Measurements from ENCODE around the gene RPL35. TPM values are rescaled to one million over a fixed set of nuclear protein-coding genes. Genes with fewer than 3 reads are reported as not detected.
A peak's percentile ranks its signal among the peaks of the same experiment; 100 is the strongest.

The RPL35 gene
- total RNA-seq, 2 donors from 2014 or later, result 890 to 1,374 TPM

GRCh38 chr9:124859803-124860581 is 1.8 kb downstream of the RPL35 start:
- intact Hi-C loops (cut with DNase I), result loop anchor here (2.0 kb wide), 1 partner anchor 283 kb away; the partner anchor contains the start of gene SCAI
- Histone ChIP-seq H3K27me3 (no peaks in the 10 kb centered on the region), H3K27ac (no peak overlapping the region), H3K9me3 (no peaks in the 10 kb centered on the region), H3K4me1 (peaks cover 18% of the 10 kb centered on the region), H3K9ac (ENCODE audit: low read depth in 2 of 2, low read length in 2 of 2) (peak overlapping the region; percentile 80 to 87), H3K4me3 (peak overlapping the region; percentile 77), H3K36me3 (peaks cover 20% of the 10 kb centered on the region)
- DNase-seq, result no peak
- TF ChIP-seq, protein P1, sequence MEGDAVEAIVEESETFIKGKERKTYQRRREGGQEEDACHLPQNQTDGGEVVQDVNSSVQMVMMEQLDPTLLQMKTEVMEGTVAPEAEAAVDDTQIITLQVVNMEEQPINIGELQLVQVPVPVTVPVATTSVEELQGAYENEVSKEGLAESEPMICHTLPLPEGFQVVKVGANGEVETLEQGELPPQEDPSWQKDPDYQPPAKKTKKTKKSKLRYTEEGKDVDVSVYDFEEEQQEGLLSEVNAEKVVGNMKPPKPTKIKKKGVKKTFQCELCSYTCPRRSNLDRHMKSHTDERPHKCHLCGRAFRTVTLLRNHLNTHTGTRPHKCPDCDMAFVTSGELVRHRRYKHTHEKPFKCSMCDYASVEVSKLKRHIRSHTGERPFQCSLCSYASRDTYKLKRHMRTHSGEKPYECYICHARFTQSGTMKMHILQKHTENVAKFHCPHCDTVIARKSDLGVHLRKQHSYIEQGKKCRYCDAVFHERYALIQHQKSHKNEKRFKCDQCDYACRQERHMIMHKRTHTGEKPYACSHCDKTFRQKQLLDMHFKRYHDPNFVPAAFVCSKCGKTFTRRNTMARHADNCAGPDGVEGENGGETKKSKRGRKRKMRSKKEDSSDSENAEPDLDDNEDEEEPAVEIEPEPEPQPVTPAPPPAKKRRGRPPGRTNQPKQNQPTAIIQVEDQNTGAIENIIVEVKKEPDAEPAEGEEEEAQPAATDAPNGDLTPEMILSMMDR (IDR thresholded peaks at IDR 0.05), result no peak

GRCh38 chr9:124858330-124859046 is 3.3 kb downstream of the RPL35 start:
- H3K9me3 ChIP-seq, result no peaks in the 10 kb centered on the region
- H3K4me1 ChIP-seq, result peaks cover 18% of the 10 kb centered on the region
- intact Hi-C loops (cut with DNase I), result no loop called here
- H3K4me3 ChIP-seq, result no peak overlapping the region
- no peak for DNase-seq
- TF ChIP-seq, protein P1 (IDR thresholded peaks at IDR 0.05), result no peak
- peaks cover 20% of the 10 kb centered on the region for H3K36me3 ChIP-seq
- H3K27ac ChIP-seq, result no peak overlapping the region
- H3K27me3 ChIP-seq, result no peaks in the 10 kb centered on the region
- H3K9ac ChIP-seq (ENCODE audit: low read depth in 2 of 2, low read length in 2 of 2), result no peak overlapping the region

DNA sequence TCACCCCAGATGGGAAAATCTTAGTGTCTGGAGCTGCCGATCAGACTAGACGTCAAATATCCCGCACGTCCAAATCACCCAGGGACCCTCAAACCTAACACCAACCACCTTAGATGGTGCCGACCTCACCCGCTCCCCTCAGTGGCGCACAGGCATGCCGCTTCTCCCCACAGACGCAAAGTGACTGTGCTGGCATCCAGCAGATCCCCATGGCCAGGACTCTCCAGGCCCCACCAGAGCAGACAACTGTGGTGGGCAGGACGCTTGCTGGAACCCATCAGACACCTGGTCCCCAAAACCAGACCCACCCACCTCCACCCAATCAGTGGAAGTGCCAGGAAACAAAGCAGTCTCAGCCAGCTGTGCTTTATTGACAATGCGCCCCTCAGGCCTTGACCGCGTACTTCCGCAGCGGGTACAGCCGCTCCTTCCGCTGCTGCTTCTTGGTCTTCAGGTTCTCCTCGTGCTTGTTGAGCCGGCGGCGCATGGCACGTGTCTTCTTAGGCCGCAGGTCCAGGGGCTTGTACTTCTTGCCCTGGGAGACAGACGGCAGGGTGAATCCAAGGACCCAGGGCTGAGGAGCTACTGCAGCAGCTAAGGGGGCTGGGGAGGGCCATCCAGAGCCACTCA is 4.1 kb downstream of the RPL35 start:
- Histone ChIP-seq H3K4me1 (peaks cover 14% of the 10 kb centered on the region), H3K36me3 (peaks cover 20% of the 10 kb centered on the region), H3K4me3 (no peak overlapping the region), H3K9ac (ENCODE audit: low read depth in 2 of 2, low read length in 2 of 2) (no peak overlapping the region), H3K27ac (no peak overlapping the region), H3K27me3 (no peaks in the 10 kb centered on the region), H3K9me3 (no peaks in the 10 kb centered on the region)
- intact Hi-C loops (cut with DNase I), result no loop called here
- TF ChIP-seq, protein P1 (IDR thresholded peaks at IDR 0.05), result no peak
- DNase-seq, result no peak

- H3K36me3 ChIP-seq, result peaks cover 20% of the 10 kb centered on the region
- H3K27me3 ChIP-seq, result no peaks in the 10 kb centered on the region
- peaks cover 14% of the 10 kb centered on the region for H3K4me1 ChIP-seq
- no peaks in the 10 kb centered on the region for H3K9me3 ChIP-seq
- no peak overlapping the region for H3K9ac ChIP-seq (ENCODE audit: low read depth in 2 of 2, low read length in 2 of 2)
- TF ChIP-seq, protein P1 (IDR thresholded peaks at IDR 0.05), result no peak
- intact Hi-C loops (cut with DNase I), result no loop called here
- no peak for DNase-seq
- H3K27ac ChIP-seq, result no peak overlapping the region
- H3K4me3 ChIP-seq, result no peak overlapping the region
Measured at GRCh38 chr9:124855944-124856765, 5.6 kb downstream of the RPL35 start.

- no peak overlapping the region for H3K9ac ChIP-seq (ENCODE audit: low read depth in 2 of 2, low read length in 2 of 2)
- intact Hi-C loops (cut with DNase I), result no loop called here
- no peaks in the 10 kb centered on the region for H3K9me3 ChIP-seq
- H3K4me3 ChIP-seq, result no peak overlapping the region
- H3K4me1 ChIP-seq, result peaks cover 8% of the 10 kb centered on the region
- H3K27me3 ChIP-seq, result no peaks in the 10 kb centered on the region
- DNase-seq, result no peak
- peaks cover 20% of the 10 kb centered on the region for H3K36me3 ChIP-seq
- TF ChIP-seq, protein P1 (IDR thresholded peaks at IDR 0.05), result no peak
- H3K27ac ChIP-seq, result no peak overlapping the region
Measured at GRCh38 chr9:124855566-124855943, 6.2 kb downstream of the RPL35 start.
